Measurements from ENCODE around the gene PLEKHH2. TPM values are rescaled to one million over a fixed set of nuclear protein-coding genes. Genes with fewer than 3 reads are reported as not detected.

PLEKHH2 gene
- total RNA-seq, 1 donor from 2014 or later, result 27.5 TPM

GRCh38 chr2:43776324-43776723 is 139.3 kb downstream of the PLEKHH2 start:
- no peaks in the 10 kb centered on the region for H3K9me3 ChIP-seq
- no peaks in the 10 kb centered on the region for H3K27me3 ChIP-seq
- intact Hi-C loops (cut with DNase I), result no loop called here
- peaks cover 0 to 10% of the 10 kb centered on the region in 2 donors for H3K36me3 ChIP-seq
- no peak for DNase-seq (ENCODE audit: extremely low spot score in 2 of 2)
- TF ChIP-seq CTCF (IDR thresholded peaks at IDR 0.05) (no peak), POLR2AphosphoS5 (IDR thresholded peaks at IDR 0.05; ENCODE audit: insufficient read depth in 1 of 2, low read depth in 1 of 2) (no peak), POLR2A (IDR thresholded peaks at IDR 0.05) (no peak)
- no peak overlapping the region for H3K4me3 ChIP-seq
- H3K4me1 ChIP-seq, result no peaks in the 10 kb centered on the region
- H3K27ac ChIP-seq, result no peak overlapping the region

GRCh38 chr2:43777306-43777926 is 140.4 kb downstream of the PLEKHH2 start:
- Histone ChIP-seq H3K27me3 (no peaks in the 10 kb centered on the region), H3K4me3 (no peak overlapping the region), H3K27ac (no peak overlapping the region), H3K36me3 (peaks cover 0 to 10% of the 10 kb centered on the region in 2 donors), H3K4me1 (no peaks in the 10 kb centered on the region), H3K9me3 (no peaks in the 10 kb centered on the region)
- TF ChIP-seq POLR2A (IDR thresholded peaks at IDR 0.05) (no peak), CTCF (IDR thresholded peaks at IDR 0.05) (no peak), POLR2AphosphoS5 (IDR thresholded peaks at IDR 0.05; ENCODE audit: insufficient read depth in 1 of 2, low read depth in 1 of 2) (no peak)
- intact Hi-C loops (cut with DNase I), result no loop called here
- DNase-seq (ENCODE audit: extremely low spot score in 2 of 2), result no peak

- Histone ChIP-seq H3K9me3 (no peaks in the 10 kb centered on the region), H3K4me1 (no peaks in the 10 kb centered on the region), H3K36me3 (peaks cover 0 to 10% of the 10 kb centered on the region in 2 donors), H3K4me3 (no peak overlapping the region), H3K27me3 (no peaks in the 10 kb centered on the region), H3K27ac (no peak overlapping the region)
- TF ChIP-seq POLR2A (IDR thresholded peaks at IDR 0.05), result no peak
- TF ChIP-seq POLR2AphosphoS5 (IDR thresholded peaks at IDR 0.05; ENCODE audit: insufficient read depth in 1 of 2, low read depth in 1 of 2), result no peak
- no peak for TF ChIP-seq CTCF (IDR thresholded peaks at IDR 0.05)
- intact Hi-C loops (cut with DNase I), result no loop called here
- DNase-seq (ENCODE audit: extremely low spot score in 2 of 2), result no peak
Measured at GRCh38 chr2:43778233-43778632, 141.2 kb downstream of the PLEKHH2 start.

GRCh38 chr2:43787895-43788294 is 150.8 kb downstream of the PLEKHH2 start:
- Histone ChIP-seq H3K36me3 (peaks cover 0 to 19% of the 10 kb centered on the region in 2 donors), H3K4me3 (no peak overlapping the region), H3K27ac (no peak overlapping the region), H3K4me1 (no peaks in the 10 kb centered on the region), H3K27me3 (no peaks in the 10 kb centered on the region), H3K9me3 (no peaks in the 10 kb centered on the region)
- intact Hi-C loops (cut with DNase I), result no loop called here
- no peak for TF ChIP-seq POLR2A (IDR thresholded peaks at IDR 0.05)
- no peak for TF ChIP-seq CTCF (IDR thresholded peaks at IDR 0.05)
- no peak for TF ChIP-seq POLR2AphosphoS5 (IDR thresholded peaks at IDR 0.05; ENCODE audit: insufficient read depth in 1 of 2, low read depth in 1 of 2)
- no peak for DNase-seq (ENCODE audit: extremely low spot score in 2 of 2)

- H3K9me3 ChIP-seq, result no peaks in the 10 kb centered on the region
- H3K36me3 ChIP-seq, result peaks cover 0 to 23% of the 10 kb centered on the region in 2 donors
- H3K4me1 ChIP-seq, result no peaks in the 10 kb centered on the region
- no peak for DNase-seq (ENCODE audit: extremely low spot score in 2 of 2)
- no peaks in the 10 kb centered on the region for H3K27me3 ChIP-seq
- H3K27ac ChIP-seq, result no peak overlapping the region
- H3K4me3 ChIP-seq, result no peak overlapping the region
- no peak for TF ChIP-seq POLR2AphosphoS5 (IDR thresholded peaks at IDR 0.05; ENCODE audit: insufficient read depth in 1 of 2, low read depth in 1 of 2)
- TF ChIP-seq CTCF (IDR thresholded peaks at IDR 0.05), result no peak
- no peak for TF ChIP-seq POLR2A (IDR thresholded peaks at IDR 0.05)
- intact Hi-C loops (cut with DNase I), result no loop called here
Measured at GRCh38 chr2:43788646-43789045, 151.6 kb downstream of the PLEKHH2 start.
